Inflammatory macrophage (primary cell): ENCODE data around the gene COMT.
A peak's percentile ranks its signal among the peaks of the same experiment; 100 is the strongest.
"Not testable (repeated sequence)": the region's sequence is repeated elsewhere in the genome, so short reads cannot be mapped to it uniquely, and the experiment has no call there.

Experiments used
- DNase-seq, 2 donors: peaks; one replicate each; pipeline ENCODE4 v3.0.0-alpha.2; 2020 to 2022

COMT gene

GRCh38 chr22:19929586-19930550 lies 11.7 kb upstream of the COMT start:
- DNase-seq, result no peak

GRCh38 chr22:19930551-19931486 lies 10.8 kb upstream of the COMT start:
- peak; percentile 42 to 71 for DNase-seq

DNA sequence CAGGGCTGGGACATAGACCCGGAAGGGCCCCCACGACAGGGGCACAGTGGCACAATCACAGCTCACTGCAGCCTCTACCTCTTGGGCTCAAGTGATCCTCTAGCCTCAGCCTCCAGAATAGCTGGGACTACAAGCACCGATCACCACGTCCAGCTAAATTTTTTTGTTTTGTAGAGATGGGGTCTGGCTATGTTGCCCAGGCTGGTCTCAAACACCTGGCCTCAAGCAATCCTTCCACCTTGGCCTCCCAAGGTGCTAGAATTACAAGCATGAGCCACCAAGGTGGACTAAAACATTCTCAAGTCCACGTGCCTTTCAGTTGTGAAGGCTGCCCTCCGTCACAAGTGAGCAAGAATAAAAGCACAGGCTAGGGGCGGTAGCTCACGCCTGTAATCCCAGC lies 10.1 kb upstream of the COMT start:
- DNase-seq, result no peak

GRCh38 chr22:19932367-19933206 lies 9.0 kb upstream of the COMT start:
- peak in 1 of 2 donors; percentile 67 for DNase-seq

- DNase-seq, result no peak
Observed at GRCh38 chr22:19933341-19934241, 8.0 kb upstream of the COMT start.

DNA sequence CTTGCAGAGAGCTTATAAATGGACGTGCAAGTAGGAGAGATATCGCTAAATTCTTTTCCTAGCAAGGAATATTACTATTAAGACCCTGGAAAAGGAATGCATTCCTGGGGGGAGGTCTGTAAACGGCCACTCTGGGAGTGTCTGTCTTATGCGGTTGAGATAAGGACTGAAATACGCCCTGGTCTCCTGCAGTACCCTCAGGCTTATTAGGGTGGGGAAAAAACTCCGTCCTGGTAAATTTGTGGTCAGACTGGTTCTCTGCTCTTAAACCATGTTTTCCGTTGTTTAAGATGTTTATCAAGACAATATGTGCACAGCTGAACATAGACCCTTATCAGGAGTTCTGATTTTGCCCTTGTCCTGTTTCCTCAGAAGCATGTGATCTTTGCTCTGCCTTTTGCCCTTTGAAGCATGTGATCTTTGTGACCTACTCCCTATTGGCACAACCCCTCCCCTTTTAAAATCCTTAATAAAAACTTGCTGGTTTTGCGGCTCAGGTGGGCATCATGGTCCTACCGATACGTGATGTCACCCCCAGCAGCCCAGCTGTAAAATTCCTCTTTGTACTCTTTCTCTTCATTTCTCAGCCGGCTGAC lies 6.4 kb upstream of the COMT start:
- DNase-seq, result not testable (repeated sequence)

DNA sequence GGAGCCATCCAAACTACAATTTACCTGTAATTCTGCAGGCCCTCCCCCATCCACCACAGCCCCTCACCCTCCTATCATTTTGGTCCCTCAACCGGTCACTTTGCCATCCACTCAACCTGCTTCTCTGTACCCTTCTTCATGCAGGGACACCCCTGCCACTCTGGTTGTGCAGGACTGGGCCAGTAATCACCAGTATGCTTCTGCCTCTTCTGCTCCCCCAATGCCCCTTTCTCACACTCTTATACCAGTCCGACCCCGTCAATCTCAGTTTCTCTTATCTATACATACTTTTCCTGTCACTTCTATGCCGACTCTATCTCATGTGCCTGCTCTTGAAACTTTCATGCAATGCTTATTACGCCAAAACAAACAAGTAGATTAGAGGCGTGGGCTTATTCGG lies 5.1 kb upstream of the COMT start:
- no peak for DNase-seq

DNA sequence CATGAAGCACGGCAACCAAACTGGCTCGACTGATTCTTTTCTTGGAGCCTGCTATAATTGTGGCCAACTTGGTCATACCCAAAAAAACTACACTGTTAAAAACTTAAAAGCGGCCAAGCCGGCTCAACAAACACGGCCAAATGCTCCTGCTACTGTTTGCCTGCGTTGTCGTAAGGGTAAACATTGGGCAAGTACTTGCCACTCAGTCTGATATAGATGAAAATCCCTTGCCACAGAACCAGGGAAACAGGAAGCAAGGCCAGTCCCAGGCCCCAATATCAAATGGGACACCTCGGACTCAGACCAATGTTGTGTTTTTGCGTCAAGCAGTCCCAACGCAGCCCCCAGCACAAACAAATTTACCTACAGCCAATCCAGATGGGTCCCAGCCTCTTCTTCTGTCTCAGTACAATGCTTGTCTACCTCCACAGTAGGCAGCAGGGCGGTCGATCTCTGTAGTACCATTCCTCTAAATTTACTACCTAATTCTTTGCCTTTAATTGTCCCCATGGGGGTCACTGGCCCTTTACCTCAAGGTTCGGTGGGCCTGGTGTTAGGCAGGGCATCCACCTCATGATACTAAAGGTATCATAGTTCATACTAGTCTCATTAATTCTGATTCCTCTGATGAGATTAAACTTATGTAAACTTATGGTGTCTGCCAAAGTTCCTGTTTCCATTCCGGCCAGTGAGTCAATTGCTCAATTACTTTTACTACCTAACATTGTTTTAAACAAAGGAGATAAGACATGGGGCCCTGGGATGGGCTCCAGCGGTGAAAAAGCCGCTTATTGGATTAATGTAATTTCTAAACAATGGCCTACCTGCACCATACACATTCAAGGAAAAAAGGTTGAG lies 3.7 kb upstream of the COMT start:
- peak in 1 of 2 donors; percentile 34 for DNase-seq

DNA sequence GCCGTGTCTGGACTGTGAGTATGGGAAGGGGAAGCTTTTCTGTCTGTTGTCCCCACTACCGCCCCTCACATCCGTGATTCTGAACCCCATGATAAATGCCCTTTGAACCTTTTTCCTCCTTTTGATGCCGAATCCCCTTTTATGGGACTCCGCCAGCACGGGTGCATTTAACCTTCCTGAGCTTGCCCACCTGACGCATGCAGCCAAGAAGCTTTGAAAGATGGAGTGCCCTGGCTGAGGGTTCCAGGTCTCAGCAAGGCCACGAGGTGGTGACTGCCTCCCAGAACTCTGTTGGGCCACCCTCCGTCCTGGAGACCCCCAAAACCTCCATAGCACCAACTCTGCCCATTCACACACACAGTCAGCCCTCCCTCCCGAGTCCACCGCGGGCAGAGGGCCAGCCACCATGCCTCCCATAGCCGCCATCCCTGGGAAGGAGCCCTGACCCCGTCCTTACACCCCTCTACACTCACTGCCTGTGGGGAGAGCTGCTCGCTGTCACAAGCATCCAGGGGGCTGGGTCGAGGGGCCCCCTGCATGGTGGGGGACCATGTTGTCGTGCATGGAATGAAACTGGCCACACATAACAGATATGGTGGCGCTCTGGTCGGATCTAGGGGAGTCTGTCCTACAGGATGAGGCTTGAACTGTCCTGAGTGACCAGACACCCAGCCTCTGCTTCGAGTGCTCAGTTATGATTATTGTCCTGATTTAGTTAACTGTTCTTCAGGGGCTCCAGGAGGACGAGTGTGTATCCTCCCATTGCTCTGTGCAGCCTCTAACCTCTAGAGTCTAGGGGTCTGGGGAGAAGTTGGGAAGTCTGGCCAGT lies 822 bp upstream of the COMT start:
- DNase-seq, result no peak

GRCh38 chr22:19942157-19943081 lies 847 bp downstream of the COMT start:
- peak; percentile 44 to 48 for DNase-seq

DNA sequence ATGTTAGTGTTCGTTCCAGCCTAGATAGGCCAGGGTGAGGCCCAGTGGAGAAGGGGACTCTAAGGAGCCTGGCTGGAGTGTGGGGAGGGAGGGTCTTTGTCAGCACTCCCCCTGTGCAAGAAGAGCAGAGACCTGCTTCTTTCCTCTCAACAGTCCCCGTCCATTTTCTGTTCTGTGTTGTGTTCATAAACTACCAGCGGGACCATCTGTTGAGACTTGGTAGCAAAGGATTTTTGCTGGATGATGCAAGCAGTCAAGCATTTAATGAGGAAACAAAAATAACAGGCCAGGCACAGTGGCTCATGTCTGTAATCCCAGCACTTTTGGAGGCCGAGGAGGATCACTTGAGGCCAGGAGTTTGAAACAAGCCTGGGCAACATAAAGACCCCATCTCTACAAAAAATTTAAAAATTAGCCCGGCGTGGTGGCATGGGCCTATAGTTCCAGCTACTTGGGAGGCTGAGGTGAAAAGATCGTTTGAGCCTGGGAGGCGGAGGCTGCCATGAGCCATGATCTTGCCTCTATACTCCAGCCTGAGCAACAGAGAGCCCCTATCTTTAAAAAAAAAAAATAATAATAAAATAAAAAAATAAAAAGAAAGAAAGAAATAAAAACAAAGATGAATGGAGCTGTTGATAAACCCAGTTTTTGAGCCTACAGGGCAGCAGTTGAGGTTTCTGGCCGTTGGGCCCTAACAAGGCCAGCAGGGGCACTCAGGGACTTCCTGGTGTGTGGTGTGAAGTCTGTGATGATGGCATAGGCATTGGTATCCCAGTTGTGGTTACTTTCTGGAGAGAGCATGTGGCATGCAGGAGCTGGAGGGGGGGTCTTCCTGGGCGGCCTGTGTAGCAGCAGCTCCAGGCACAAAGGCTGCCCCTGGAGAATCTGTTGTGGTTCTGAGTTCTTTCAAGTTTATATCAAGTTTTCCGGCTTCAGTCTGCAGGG lies 1.8 kb downstream of the COMT start:
- DNase-seq, result peak; percentile 48 to 50

DNA sequence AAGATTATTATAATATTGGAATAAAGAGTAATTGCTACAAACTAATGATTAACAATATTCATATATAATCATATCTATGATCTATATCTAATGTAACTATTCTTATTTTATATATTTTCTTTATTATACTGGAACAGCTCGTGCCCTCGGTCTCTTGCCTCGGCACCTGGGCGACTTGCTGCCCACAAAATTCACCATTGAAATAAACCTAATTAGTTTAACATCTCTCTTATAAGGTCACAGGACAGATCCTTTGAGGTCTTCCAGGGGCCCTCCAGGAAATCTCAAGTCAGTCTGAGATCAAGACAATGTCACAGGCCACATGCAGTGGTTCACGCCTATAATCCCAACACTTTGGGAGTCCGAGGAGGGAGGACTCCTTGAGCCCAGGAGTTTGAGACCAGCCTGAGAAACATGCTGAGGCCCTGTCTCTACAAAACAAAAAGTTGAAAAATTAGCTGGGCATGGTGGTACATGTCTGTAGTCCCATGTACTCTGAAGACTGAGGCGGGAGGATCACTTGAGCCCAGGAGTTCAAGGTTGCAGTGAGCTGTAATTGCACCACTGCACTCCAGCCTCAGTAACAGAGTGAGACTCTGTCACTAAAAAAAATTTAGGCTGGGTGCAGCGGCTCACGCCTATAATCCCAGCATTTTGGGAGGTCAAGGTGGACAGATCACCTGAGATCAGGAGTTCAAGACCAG lies 6.6 kb downstream of the COMT start:
- DNase-seq, result no peak

DNA sequence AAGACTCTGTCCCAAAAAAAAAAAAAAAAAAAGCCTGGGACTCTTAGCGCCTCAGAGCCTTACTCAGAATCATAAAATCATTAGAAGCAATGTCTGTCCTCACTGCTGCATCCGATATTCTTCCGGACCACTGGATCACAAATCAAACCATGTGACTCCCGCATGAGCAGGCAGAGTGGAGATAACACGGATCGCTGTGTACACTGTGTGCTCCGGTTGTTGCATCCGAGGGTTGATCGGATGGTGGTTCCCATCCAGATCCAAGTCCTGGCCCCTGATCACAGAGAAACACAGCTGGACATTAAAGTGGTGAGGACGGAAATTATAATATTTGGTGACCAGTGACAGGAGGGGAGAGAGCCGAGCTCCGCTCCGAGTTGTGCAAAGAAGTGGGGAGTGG lies 9.8 kb downstream of the COMT start:
- DNase-seq, result no peak

GRCh38 chr22:19955241-19956128 lies 13.9 kb downstream of the COMT start:
- DNase-seq, result no peak

- DNase-seq, result no peak
Observed at GRCh38 chr22:19957445-19957844, 15.9 kb downstream of the COMT start.
